ENCODE data around the gene WDFY1.

- TF ChIP-seq ZNF274 (IDR thresholded peaks at IDR 0.05; ENCODE audit: low read depth, low read length) (no peak), YY1 (IDR thresholded peaks at IDR 0.05; ENCODE audit: insufficient read depth, insufficient read length) (no peak), SUZ12 (IDR thresholded peaks at IDR 0.05; ENCODE audit: extremely low read depth, insufficient read depth, insufficient read length) (no peak)
These were observed 103.5 kb downstream of the WDFY1 start for GRCh38 chr2:223841436-223842190.
